Endothelial cell (in vitro differentiated cells): ENCODE results near the gene SOX6. TPM values are rescaled to one million over a fixed set of nuclear protein-coding genes. Genes with fewer than 3 reads are reported as not detected.

Source experiments
- DNase-seq: peaks from one replicate; pipeline ENCODE4 v3.0.0; 2021; ENCODE audit warnings: low spot score
- H3K27ac Mint-ChIP-seq: one replicate; pipeline ENCODE4 v1.8.0; 2021; ENCODE audit warnings: mixed read lengths, inconsistent platforms; ENCODE audit not compliant: unreplicated experiment
- H3K27me3 Mint-ChIP-seq: one replicate; pipeline ENCODE4 v1.8.0; 2021; ENCODE audit warnings: mild to moderate bottlenecking, moderate library complexity, mixed read lengths, inconsistent platforms; ENCODE audit not compliant: unreplicated experiment
- H3K36me3 Mint-ChIP-seq: one replicate; pipeline ENCODE4 v1.8.0; 2021; ENCODE audit warnings: mild to moderate bottlenecking, low read depth, mixed read lengths, inconsistent platforms; ENCODE audit not compliant: unreplicated experiment
- H3K4me1 Mint-ChIP-seq: one replicate; pipeline ENCODE4 v1.8.0; 2021; ENCODE audit warnings: mild to moderate bottlenecking, mixed read lengths, inconsistent platforms; ENCODE audit not compliant: unreplicated experiment
- H3K4me3 Mint-ChIP-seq: one replicate; pipeline ENCODE4 v1.8.0; 2021; ENCODE audit warnings: mild to moderate bottlenecking, mixed read lengths, inconsistent platforms; ENCODE audit not compliant: unreplicated experiment
- H3K9me3 Mint-ChIP-seq: one replicate; pipeline ENCODE4 v1.8.0; 2021; ENCODE audit warnings: mixed read lengths, inconsistent platforms; ENCODE audit not compliant: unreplicated experiment
- CTCF ChIP-seq: fragments of 200-600 bp; sonication (generic); IDR thresholded peaks from one replicate; pipeline ENCODE4 v1.5.0; 2021; ENCODE audit warnings: antibody characterized with exemption; ENCODE audit not compliant: unreplicated experiment
- total RNA-seq: library from RNA; stranded (reverse); fragmentation: NEBNext Ultra II Directional; extraction: Animal tissue kit (Norgen Biotek cat#: 25700); gene quantifications from one replicate; pipeline ENCODE4 v1.2.1, GENCODE V29; 2021; ENCODE audit not compliant: unreplicated experiment

SOX6 gene
- total RNA-seq, 1 donor from 2014 or later = 21.0 TPM

GRCh38 chr11:16289541-16289940 lies 66.8 kb downstream of the SOX6 start:
- H3K4me1 Mint-ChIP-seq = no peaks in the 10 kb centered on the region
- DNase-seq = no peak
- no peaks in the 10 kb centered on the region for H3K9me3 Mint-ChIP-seq
- H3K4me3 Mint-ChIP-seq = no peak overlapping the region
- H3K27ac Mint-ChIP-seq = no peak overlapping the region
- H3K36me3 Mint-ChIP-seq = no peaks in the 10 kb centered on the region
- no peaks in the 10 kb centered on the region for H3K27me3 Mint-ChIP-seq
- no peak for TF ChIP-seq CTCF

- Mint-ChIP-seq H3K9me3 (no peaks in the 10 kb centered on the region), H3K4me1 (no peaks in the 10 kb centered on the region), H3K27ac (no peak overlapping the region), H3K36me3 (no peaks in the 10 kb centered on the region), H3K27me3 (no peaks in the 10 kb centered on the region), H3K4me3 (no peak overlapping the region)
- DNase-seq = no peak
- no peak for TF ChIP-seq CTCF
Measured at GRCh38 chr11:16287630-16288280, 68.6 kb downstream of the SOX6 start.

- no peak for DNase-seq
- no peaks in the 10 kb centered on the region for H3K36me3 Mint-ChIP-seq
- H3K4me3 Mint-ChIP-seq = no peak overlapping the region
- no peaks in the 10 kb centered on the region for H3K4me1 Mint-ChIP-seq
- no peaks in the 10 kb centered on the region for H3K9me3 Mint-ChIP-seq
- no peak overlapping the region for H3K27ac Mint-ChIP-seq
- TF ChIP-seq CTCF = no peak
- no peaks in the 10 kb centered on the region for H3K27me3 Mint-ChIP-seq
Measured at GRCh38 chr11:16286095-16286494, 70.3 kb downstream of the SOX6 start.

- TF ChIP-seq CTCF = no peak
- H3K4me1 Mint-ChIP-seq = no peaks in the 10 kb centered on the region
- no peak overlapping the region for H3K27ac Mint-ChIP-seq
- H3K4me3 Mint-ChIP-seq = no peak overlapping the region
- H3K9me3 Mint-ChIP-seq = no peaks in the 10 kb centered on the region
- no peak for DNase-seq
- no peaks in the 10 kb centered on the region for H3K36me3 Mint-ChIP-seq
- H3K27me3 Mint-ChIP-seq = no peaks in the 10 kb centered on the region
Measured at GRCh38 chr11:16280256-16280682, 76.1 kb downstream of the SOX6 start.

GRCh38 chr11:16279524-16279923 lies 76.8 kb downstream of the SOX6 start:
- no peak overlapping the region for H3K27ac Mint-ChIP-seq
- H3K9me3 Mint-ChIP-seq = no peaks in the 10 kb centered on the region
- H3K4me1 Mint-ChIP-seq = no peaks in the 10 kb centered on the region
- H3K36me3 Mint-ChIP-seq = no peaks in the 10 kb centered on the region
- DNase-seq = no peak
- TF ChIP-seq CTCF = no peak
- no peaks in the 10 kb centered on the region for H3K27me3 Mint-ChIP-seq
- H3K4me3 Mint-ChIP-seq = no peak overlapping the region
